ENCODE results near the gene BBS9. TPM values are rescaled to one million over a fixed set of nuclear protein-coding genes. Genes with fewer than 3 reads are reported as not detected.

BBS9 gene
- polyA plus RNA-seq, 1 donor from 2014 or later, result 9.8 TPM

DNA sequence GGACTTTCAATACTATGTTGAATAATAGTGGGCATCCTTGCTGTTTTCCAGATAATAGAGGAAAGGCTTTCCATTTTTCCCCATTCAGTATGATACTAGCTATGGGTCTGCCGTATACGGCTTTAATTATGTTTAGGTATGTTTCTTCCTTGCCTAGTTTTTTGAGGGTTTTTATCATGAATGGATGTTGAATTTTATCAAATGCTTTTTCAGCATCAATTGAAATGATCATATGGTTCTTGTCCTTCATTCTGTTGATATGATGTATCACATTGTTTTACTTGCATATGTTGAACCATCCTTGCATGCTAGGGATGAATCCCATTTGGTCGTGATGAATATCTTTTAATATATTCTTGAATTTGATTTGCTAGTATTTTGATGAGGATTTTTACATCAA lies 11.0 kb upstream of the BBS9 start:
- no peak overlapping the region for H3K4me2 ChIP-seq (ENCODE audit: low read length)
- TF ChIP-seq REST (IDR thresholded peaks at IDR 0.05; ENCODE audit: borderline replicate concordance) (no peak), TAF1 (IDR thresholded peaks at IDR 0.05; ENCODE audit: low read depth) (no peak), RAD21 (conservative IDR thresholded peaks at IDR 0.05) (no peak)
- H3K9ac ChIP-seq (ENCODE audit: low read length), result no peak overlapping the region

GRCh38 chr7:33127085-33127484 lies 2.3 kb upstream of the BBS9 start:
- no peaks in the 10 kb centered on the region for H3K36me3 ChIP-seq (ENCODE audit: insufficient read depth, low read length)
- H3K9ac ChIP-seq (ENCODE audit: low read length), result no peak overlapping the region
- no peaks in the 10 kb centered on the region for H3K9me2 ChIP-seq (ENCODE audit: insufficient read depth, low read length)
- peaks cover 12% of the 10 kb centered on the region for H3K79me2 ChIP-seq (replicated peaks; ENCODE audit: insufficient read depth, low read length)
- TF ChIP-seq POLR2AphosphoS5 (IDR thresholded peaks at IDR 0.05) (no peak), EZH2 (IDR thresholded peaks at IDR 0.05; ENCODE audit: borderline replicate concordance, insufficient read depth, low read length, poor library complexity, severe bottlenecking) (no peak), REST (IDR thresholded peaks at IDR 0.05; ENCODE audit: borderline replicate concordance) (no peak), SMC3 (conservative IDR thresholded peaks at IDR 0.05; ENCODE audit: poor library complexity) (no peak), RAD21 (conservative IDR thresholded peaks at IDR 0.05) (no peak), EP300 (conservative IDR thresholded peaks at IDR 0.05; ENCODE audit: poor library complexity, severe bottlenecking) (no peak), TAF1 (IDR thresholded peaks at IDR 0.05; ENCODE audit: low read depth) (no peak), MXI1 (conservative IDR thresholded peaks at IDR 0.05; ENCODE audit: poor library complexity, severe bottlenecking) (no peak)
- TF ChIP-seq, protein P1, sequence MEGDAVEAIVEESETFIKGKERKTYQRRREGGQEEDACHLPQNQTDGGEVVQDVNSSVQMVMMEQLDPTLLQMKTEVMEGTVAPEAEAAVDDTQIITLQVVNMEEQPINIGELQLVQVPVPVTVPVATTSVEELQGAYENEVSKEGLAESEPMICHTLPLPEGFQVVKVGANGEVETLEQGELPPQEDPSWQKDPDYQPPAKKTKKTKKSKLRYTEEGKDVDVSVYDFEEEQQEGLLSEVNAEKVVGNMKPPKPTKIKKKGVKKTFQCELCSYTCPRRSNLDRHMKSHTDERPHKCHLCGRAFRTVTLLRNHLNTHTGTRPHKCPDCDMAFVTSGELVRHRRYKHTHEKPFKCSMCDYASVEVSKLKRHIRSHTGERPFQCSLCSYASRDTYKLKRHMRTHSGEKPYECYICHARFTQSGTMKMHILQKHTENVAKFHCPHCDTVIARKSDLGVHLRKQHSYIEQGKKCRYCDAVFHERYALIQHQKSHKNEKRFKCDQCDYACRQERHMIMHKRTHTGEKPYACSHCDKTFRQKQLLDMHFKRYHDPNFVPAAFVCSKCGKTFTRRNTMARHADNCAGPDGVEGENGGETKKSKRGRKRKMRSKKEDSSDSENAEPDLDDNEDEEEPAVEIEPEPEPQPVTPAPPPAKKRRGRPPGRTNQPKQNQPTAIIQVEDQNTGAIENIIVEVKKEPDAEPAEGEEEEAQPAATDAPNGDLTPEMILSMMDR (IDR thresholded peaks at IDR 0.05; ENCODE audit: poor library complexity, severe bottlenecking), result no peak
- no peak overlapping the region for H3K27ac ChIP-seq (ENCODE audit: low read length)
- H4K20me1 ChIP-seq (ENCODE audit: insufficient read depth), result no peaks in the 10 kb centered on the region
- no peak overlapping the region for H3K4me3 ChIP-seq (ENCODE audit: low read length)
- H3K4me2 ChIP-seq (ENCODE audit: low read length), result no peak overlapping the region
- H3K27me3 ChIP-seq (ENCODE audit: insufficient read depth, low read depth, low read length), result no peaks in the 10 kb centered on the region
- no peak overlapping the region for H2AFZ ChIP-seq (ENCODE audit: low read depth, low read length)
- no peaks in the 10 kb centered on the region for H3K9me3 ChIP-seq (ENCODE audit: low read length)
- H3F3A ChIP-seq (ENCODE audit: insufficient read depth, low read length, poor library complexity, severe bottlenecking), result no peaks in the 10 kb centered on the region

More for the DNA sequence above, 11.0 kb upstream of the BBS9 start:
- no peaks in the 10 kb centered on the region for H3K27me3 ChIP-seq (ENCODE audit: insufficient read depth, low read depth, low read length)
- no peaks in the 10 kb centered on the region for H3K9me2 ChIP-seq (ENCODE audit: insufficient read depth, low read length)
- no peaks in the 10 kb centered on the region for H4K20me1 ChIP-seq (ENCODE audit: insufficient read depth)
- no peak overlapping the region for H3K27ac ChIP-seq (ENCODE audit: low read length)
- H3K36me3 ChIP-seq (ENCODE audit: insufficient read depth, low read length), result no peaks in the 10 kb centered on the region
- H3K4me3 ChIP-seq (ENCODE audit: low read length), result no peak overlapping the region
- H3K9me3 ChIP-seq (ENCODE audit: low read length), result no peaks in the 10 kb centered on the region
- H2AFZ ChIP-seq (ENCODE audit: low read depth, low read length), result no peak overlapping the region
- no peaks in the 10 kb centered on the region for H3F3A ChIP-seq (ENCODE audit: insufficient read depth, low read length, poor library complexity, severe bottlenecking)
- no peaks in the 10 kb centered on the region for H3K79me2 ChIP-seq (replicated peaks; ENCODE audit: insufficient read depth, low read length)

Measured in neural cell (in vitro differentiated cells).